IMR-90 (cell line): Measurements from ENCODE around the gene TXK. TPM values are rescaled to one million over a fixed set of nuclear protein-coding genes. Genes with fewer than 3 reads are reported as not detected.

Experiments used
- ATAC-seq: fragments of 200-7000 bp; cut with Tn5 transposase; 2 replicates; pipeline ENCODE4 v1.9.1; 2020; ENCODE audit warnings: low read depth, mild to moderate bottlenecking, moderate library complexity
- BruUV-seq: library from RNA; stranded (reverse); fragments of 400-500 nt; replicated peaks from 2 replicates; lab custom pipeline; 2021; lab: Mats Ljungman, UMichigan
- CTCF ChIA-PET: fragments of 300-600 bp; formaldehyde crosslinking; extraction: SDS; loops from one replicate; lab custom pipeline; 2021; ENCODE audit warnings: antibody characterized with exemption; lab: Yijun Ruan, JAX
- POLR2A ChIA-PET: fragments of 300-600 bp; sonication (Branson Sonifier 250); formaldehyde crosslinking; loops from one replicate; lab custom pipeline; 2022; ENCODE audit warnings: antibody characterized with exemption; ENCODE audit not compliant: unreplicated experiment; lab: Charles Lee
- DNase-seq: peaks from one replicate; pipeline ENCODE4 v3.0.0; 2013
- H2AFZ ChIP-seq: replicated peaks from 2 replicates; pipeline ENCODE3; 2013; ENCODE audit warnings: low read length, mild to moderate bottlenecking; ENCODE audit not compliant: poor library complexity
- H2AK5ac ChIP-seq: 2 replicates; pipeline ENCODE4 v1.6.1; 2013; ENCODE audit warnings: low read depth, low read length, inconsistent platforms
- H2AK9ac ChIP-seq: replicated peaks from 2 replicates; pipeline ENCODE3; 2013; ENCODE audit warnings: mild to moderate bottlenecking, low read depth, low read length, moderate library complexity; ENCODE audit not compliant: poor library complexity
- H2BK120ac ChIP-seq: 2 replicates; pipeline ENCODE4 v1.6.1; 2013; ENCODE audit warnings: low read depth, low read length, inconsistent platforms
- H2BK15ac ChIP-seq: 3 replicates; pipeline ENCODE4 v1.6.1; 2013; ENCODE audit warnings: low read depth, low read length, inconsistent platforms
- H2BK20ac ChIP-seq: 2 replicates; pipeline ENCODE4 v1.6.1; 2013; ENCODE audit warnings: low read depth, mild to moderate bottlenecking, inconsistent platforms, low read length, moderate library complexity
- H2BK5ac ChIP-seq: 2 replicates; pipeline ENCODE4 v1.6.1; 2013; ENCODE audit warnings: mild to moderate bottlenecking, low read depth, low read length, inconsistent platforms; ENCODE audit not compliant: poor library complexity, severe bottlenecking
- H3K14ac ChIP-seq: replicated peaks from 2 replicates; pipeline ENCODE4 v1.6.1; 2013; ENCODE audit warnings: low read depth, low read length, inconsistent platforms
- H3K18ac ChIP-seq: 2 replicates; pipeline ENCODE4 v1.6.1; 2013; ENCODE audit warnings: low read depth, low read length, control low read depth
- H3K23ac ChIP-seq: 2 replicates; pipeline ENCODE4 v1.6.1; 2013; ENCODE audit warnings: low read depth, low read length, inconsistent platforms
- H3K27ac ChIP-seq: 2 replicates; pipeline ENCODE4 v1.5.1; 2013; ENCODE audit warnings: mild to moderate bottlenecking, control low read depth, low read length; ENCODE audit not compliant: insufficient read depth
- H3K27me3 ChIP-seq: 2 replicates; pipeline ENCODE4 v1.6.1; 2013; ENCODE audit warnings: low read length; ENCODE audit not compliant: control insufficient read depth, insufficient read depth
- H3K36me3 ChIP-seq: 2 replicates; pipeline ENCODE4 v1.6.1; 2013; ENCODE audit warnings: low read length, mixed read lengths; ENCODE audit not compliant: control insufficient read depth, insufficient read depth
- H3K4ac ChIP-seq: 2 replicates; pipeline ENCODE4 v1.6.1; 2013; ENCODE audit warnings: low read depth, low read length, inconsistent platforms
- H3K4me1 ChIP-seq: 2 replicates; pipeline ENCODE4 v1.6.1; 2013; ENCODE audit warnings: low read length, mixed read lengths; ENCODE audit not compliant: control insufficient read depth, insufficient read depth
- H3K4me2 ChIP-seq: 2 replicates; pipeline ENCODE4 v1.6.1; 2013; ENCODE audit warnings: low read depth, mild to moderate bottlenecking, control low read depth, low read length, moderate library complexity
- H3K4me3 ChIP-seq: 2 replicates; pipeline ENCODE4 v1.5.1; 2013; ENCODE audit warnings: low read depth, mild to moderate bottlenecking, control low read depth, low read length, moderate library complexity; ENCODE audit not compliant: insufficient read depth
- H3K56ac ChIP-seq: 2 replicates; pipeline ENCODE4 v1.6.1; 2013; ENCODE audit warnings: low read length, inconsistent platforms; ENCODE audit not compliant: insufficient read depth; ENCODE audit errors: extremely low read depth
- H3K79me1 ChIP-seq, 2 experiments: 2 replicates each; pipeline ENCODE4 v1.6.1; 2013; ENCODE audit warnings: low read length in 2 of 2, inconsistent platforms in 1 of 2, low read depth in 1 of 2
- H3K9ac ChIP-seq: 2 replicates; pipeline ENCODE4 v1.6.1; 2013; ENCODE audit warnings: low read depth, low read length, control low read depth
- H3K9me1 ChIP-seq: 2 replicates; pipeline ENCODE4 v1.6.1; 2013; ENCODE audit warnings: low read length, inconsistent platforms; ENCODE audit not compliant: insufficient read depth
- H3K9me3 ChIP-seq: 2 replicates; pipeline ENCODE4 v1.6.1; 2013; ENCODE audit warnings: low read length; ENCODE audit not compliant: control insufficient read depth, insufficient read depth
- H4K20me1 ChIP-seq: 2 replicates; pipeline ENCODE4 v1.6.1; 2013; ENCODE audit warnings: low read length, inconsistent platforms; ENCODE audit not compliant: insufficient read depth
- H4K5ac ChIP-seq: 2 replicates; pipeline ENCODE4 v1.6.1; 2013; ENCODE audit warnings: mild to moderate bottlenecking, low read depth, low read length, control low read depth
- H4K8ac ChIP-seq, 2 experiments: 2 replicates each; pipeline ENCODE4 v1.6.1; 2013; ENCODE audit warnings: low read depth in 2 of 2, low read length in 2 of 2, control low read depth in 1 of 2, inconsistent platforms in 1 of 2
- H4K91ac ChIP-seq: 2 replicates; pipeline ENCODE4 v1.6.1; 2013; ENCODE audit warnings: low read depth, low read length, inconsistent platforms; ENCODE audit not compliant: insufficient read depth
- BHLHE40 ChIP-seq: fragments of 150-350 bp; IDR thresholded peaks from 2 replicates; pipeline ENCODE4 v1.6.1; 2016; ENCODE audit warnings: mild to moderate bottlenecking, low read depth, low read length
- CEBPB ChIP-seq: IDR thresholded peaks from 2 replicates; pipeline ENCODE4 v1.6.1; 2012; ENCODE audit warnings: low read depth, low read length, improper control_type of control experiment
- CHD1 ChIP-seq: IDR thresholded peaks from 2 replicates; pipeline ENCODE4 v1.6.1; 2012; ENCODE audit warnings: low read depth, low read length, improper control_type of control experiment
- FOS ChIP-seq: fragments of 150-350 bp; IDR thresholded peaks from 2 replicates; pipeline ENCODE4 v1.6.1; 2016; ENCODE audit warnings: low read depth, low read length
- MAFK ChIP-seq: IDR thresholded peaks from 2 replicates; pipeline ENCODE4 v1.6.1; 2012; ENCODE audit warnings: low read depth, low read length, improper control_type of control experiment
- MAZ ChIP-seq: IDR thresholded peaks from 2 replicates; pipeline ENCODE4 v1.6.1; 2012; ENCODE audit warnings: low read depth, mild to moderate bottlenecking, low read length, improper control_type of control experiment, moderate library complexity, borderline replicate concordance
- MXI1 ChIP-seq: IDR thresholded peaks from 2 replicates; pipeline ENCODE4 v1.6.1; 2012; ENCODE audit warnings: low read depth, mild to moderate bottlenecking, low read length, moderate library complexity, borderline replicate concordance
- NFE2L2 ChIP-seq: fragments of 150-350 bp; IDR thresholded peaks from 2 replicates; pipeline ENCODE4 v1.6.1; 2016; ENCODE audit warnings: low read depth, mild to moderate bottlenecking, low read length
- POLR2A ChIP-seq: IDR thresholded peaks from 2 replicates; pipeline ENCODE4 v1.6.1; 2012; ENCODE audit warnings: mild to moderate bottlenecking, low read depth, low read length
- RAD21 ChIP-seq: IDR thresholded peaks from 2 replicates; pipeline ENCODE4 v1.6.1; 2012; ENCODE audit warnings: low read length, improper control_type of control experiment
- RCOR1 ChIP-seq: IDR thresholded peaks from 2 replicates; pipeline ENCODE4 v1.6.1; 2012; ENCODE audit warnings: mild to moderate bottlenecking, low read length, improper control_type of control experiment; ENCODE audit not compliant: insufficient replicate concordance
- RFX5 ChIP-seq: IDR thresholded peaks from 2 replicates; pipeline ENCODE4 v1.8.0; 2012; ENCODE audit warnings: low read depth, mild to moderate bottlenecking, low read length, moderate library complexity
- SMC3 ChIP-seq: fragments of 150-350 bp; IDR thresholded peaks from 2 replicates; pipeline ENCODE4 v1.6.1; 2016; ENCODE audit warnings: low read depth, mild to moderate bottlenecking, antibody characterized with exemption, low read length, moderate library complexity
- WGBS, 2 experiments: methylation state at CpG; one replicate each; pipeline versions ENCODE4 v1.1.5 to v1.1.7; 2013; ENCODE audit warnings: missing lambda C conversion rate in 2 of 2; ENCODE audit not compliant: insufficient read length in 1 of 2; ENCODE audit errors: extremely low coverage in 2 of 2; 5-methylcytosine and 5-hydroxymethylcytosine counted together
- dilution Hi-C: fragments of 300-500 bp; cut with HindIII; formaldehyde crosslinking; loops from one replicate; pipeline ENCODE4 v1.14.3; 2018; ENCODE audit warnings: low sequenced_read_pairs; ENCODE audit not compliant: unreplicated experiment
- in situ Hi-C: fragments of 300-500 bp; cut with MboI; formaldehyde crosslinking; loops from 3 replicates; pipeline ENCODE4 v1.14.3; 2019; ENCODE audit warnings: low sequenced_read_pairs, inconsistent platforms, mixed read lengths
- intact Hi-C: fragments of 100-400 bp; cut with micrococcal nuclease; formaldehyde crosslinking; loops from 2 replicates; pipeline ENCODE4 v1.10.0; 2022
- polyA plus RNA-seq, 3 experiments: library from polyadenylated mRNA; depleted of rRNA; stranded (reverse); fragments of >200 nt; gene quantifications; 2 replicates each; pipeline ENCODE4 v1.2.3, GENCODE V29; 2012; ENCODE audit warnings: low replicate concordance in 1 of 3
- total RNA-seq: library from RNA; depleted of rRNA; stranded (reverse); fragments of >200 nt; gene quantifications from 2 replicates; pipeline ENCODE4 v1.2.3, GENCODE V29; 2012
- TF ChIP-seq, protein P1 (sequence below): fragments of 150-350 bp; IDR thresholded peaks from 2 replicates; pipeline ENCODE4 v1.6.1; 2017; ENCODE audit warnings: mild to moderate bottlenecking, antibody characterized with exemption, low read length, low read depth
- TF ChIP-seq, protein P2 (sequence below): fragments of 150-350 bp; IDR thresholded peaks from 2 replicates; pipeline ENCODE4 v1.6.1; 2016; ENCODE audit warnings: low read depth, mild to moderate bottlenecking, low read length, moderate library complexity, borderline replicate concordance
- TF ChIP-seq, protein P3 (sequence below): conservative IDR thresholded peaks from 2 replicates; pipeline ENCODE4 v1.5.1; 2012; ENCODE audit warnings: mild to moderate bottlenecking, low read depth, low read length, improper control_type of control experiment

Gene TXK
- total and polyA plus RNA-seq, 2 of the 4 experiments (the other 2 are of a cell fraction): not detected

DNA sequence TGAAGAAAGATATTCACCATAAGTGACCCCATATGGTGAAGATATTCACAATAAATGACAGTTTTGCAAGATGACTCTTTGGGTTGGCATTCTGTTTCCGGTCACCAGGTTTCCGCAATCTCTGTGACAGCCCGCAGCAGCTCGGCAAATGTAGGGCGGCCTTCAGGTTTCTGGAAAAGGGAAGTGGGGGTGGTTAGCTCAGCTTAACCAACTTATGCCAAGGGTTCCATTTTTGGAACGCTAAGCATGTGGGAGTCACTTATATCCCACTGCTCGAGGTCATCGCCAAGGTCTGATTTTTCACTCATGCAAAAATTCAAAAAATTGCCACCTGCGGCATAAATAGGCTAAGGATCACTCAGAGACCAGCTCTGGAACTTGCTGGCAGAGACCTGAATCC, 66.5 kb downstream of the TXK start:
- CTCF ChIA-PET: no interaction called here
- H3K79me1 ChIP-seq: no peaks in the 10 kb centered on the region
- no peak overlapping the region for H2BK5ac ChIP-seq
- H2BK120ac ChIP-seq: no peak overlapping the region
- H4K8ac ChIP-seq: no peak overlapping the region
- in situ Hi-C loops (no loop called here), intact Hi-C loops (no loop called here), dilution Hi-C loops (no loop called here)
- ATAC-seq (no peak), DNase-seq (no peak)
- no peak overlapping the region for H4K91ac ChIP-seq
- H2AFZ ChIP-seq: no peak overlapping the region
- no peak overlapping the region for H3K4me3 ChIP-seq
- TF ChIP-seq MAFK (no peak), MAZ (no peak), RAD21 (no peak), MXI1 (no peak), RCOR1 (no peak), FOS (no peak), NFE2L2 (no peak), CEBPB (no peak), RFX5 (no peak), POLR2A (no peak), CHD1 (no peak), BHLHE40 (no peak), SMC3 (no peak)
- TF ChIP-seq, protein P1, sequence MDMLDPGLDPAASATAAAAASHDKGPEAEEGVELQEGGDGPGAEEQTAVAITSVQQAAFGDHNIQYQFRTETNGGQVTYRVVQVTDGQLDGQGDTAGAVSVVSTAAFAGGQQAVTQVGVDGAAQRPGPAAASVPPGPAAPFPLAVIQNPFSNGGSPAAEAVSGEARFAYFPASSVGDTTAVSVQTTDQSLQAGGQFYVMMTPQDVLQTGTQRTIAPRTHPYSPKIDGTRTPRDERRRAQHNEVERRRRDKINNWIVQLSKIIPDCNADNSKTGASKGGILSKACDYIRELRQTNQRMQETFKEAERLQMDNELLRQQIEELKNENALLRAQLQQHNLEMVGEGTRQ: no peak
- TF ChIP-seq, protein P2, sequence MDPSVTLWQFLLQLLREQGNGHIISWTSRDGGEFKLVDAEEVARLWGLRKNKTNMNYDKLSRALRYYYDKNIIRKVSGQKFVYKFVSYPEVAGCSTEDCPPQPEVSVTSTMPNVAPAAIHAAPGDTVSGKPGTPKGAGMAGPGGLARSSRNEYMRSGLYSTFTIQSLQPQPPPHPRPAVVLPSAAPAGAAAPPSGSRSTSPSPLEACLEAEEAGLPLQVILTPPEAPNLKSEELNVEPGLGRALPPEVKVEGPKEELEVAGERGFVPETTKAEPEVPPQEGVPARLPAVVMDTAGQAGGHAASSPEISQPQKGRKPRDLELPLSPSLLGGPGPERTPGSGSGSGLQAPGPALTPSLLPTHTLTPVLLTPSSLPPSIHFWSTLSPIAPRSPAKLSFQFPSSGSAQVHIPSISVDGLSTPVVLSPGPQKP: no peak
- TF ChIP-seq, protein P3, sequence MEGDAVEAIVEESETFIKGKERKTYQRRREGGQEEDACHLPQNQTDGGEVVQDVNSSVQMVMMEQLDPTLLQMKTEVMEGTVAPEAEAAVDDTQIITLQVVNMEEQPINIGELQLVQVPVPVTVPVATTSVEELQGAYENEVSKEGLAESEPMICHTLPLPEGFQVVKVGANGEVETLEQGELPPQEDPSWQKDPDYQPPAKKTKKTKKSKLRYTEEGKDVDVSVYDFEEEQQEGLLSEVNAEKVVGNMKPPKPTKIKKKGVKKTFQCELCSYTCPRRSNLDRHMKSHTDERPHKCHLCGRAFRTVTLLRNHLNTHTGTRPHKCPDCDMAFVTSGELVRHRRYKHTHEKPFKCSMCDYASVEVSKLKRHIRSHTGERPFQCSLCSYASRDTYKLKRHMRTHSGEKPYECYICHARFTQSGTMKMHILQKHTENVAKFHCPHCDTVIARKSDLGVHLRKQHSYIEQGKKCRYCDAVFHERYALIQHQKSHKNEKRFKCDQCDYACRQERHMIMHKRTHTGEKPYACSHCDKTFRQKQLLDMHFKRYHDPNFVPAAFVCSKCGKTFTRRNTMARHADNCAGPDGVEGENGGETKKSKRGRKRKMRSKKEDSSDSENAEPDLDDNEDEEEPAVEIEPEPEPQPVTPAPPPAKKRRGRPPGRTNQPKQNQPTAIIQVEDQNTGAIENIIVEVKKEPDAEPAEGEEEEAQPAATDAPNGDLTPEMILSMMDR: no peak
- H3K9me3 ChIP-seq: no peaks in the 10 kb centered on the region
- H3K56ac ChIP-seq: no peak overlapping the region
- no peaks in the 10 kb centered on the region; the same call in 1 of the 2 replicates for H3K27me3 ChIP-seq
- H3K36me3 ChIP-seq: no peaks in the 10 kb centered on the region
- H3K4me1 ChIP-seq: no peaks in the 10 kb centered on the region
- no peak overlapping the region for H3K4me2 ChIP-seq
- no peaks in the 10 kb centered on the region for H4K20me1 ChIP-seq
- H2AK9ac ChIP-seq: no peak overlapping the region
- H2BK20ac ChIP-seq: no peak overlapping the region
- no peak overlapping the region for H3K27ac ChIP-seq
- H2BK15ac ChIP-seq: no peak overlapping the region
- no peak overlapping the region for H3K14ac ChIP-seq
- H3K9me1 ChIP-seq: no peaks in the 10 kb centered on the region
- no peak overlapping the region for H3K18ac ChIP-seq
- POLR2A ChIA-PET: no interaction called here
- no peak overlapping the region for H3K4ac ChIP-seq
- H4K5ac ChIP-seq: no peak overlapping the region
- no TSS peak for BruUV-seq
- no peak overlapping the region for H2AK5ac ChIP-seq
- no peak overlapping the region for H3K23ac ChIP-seq
- no peak overlapping the region for H3K9ac ChIP-seq
- 85% methylated on average over 4 of the region's 9 CpGs; no CpG with 5 or more reads in 1 of the 2 experiments for WGBS, 2 experiments
